UCSD-AML1 (cell line): ENCODE data around the gene FCHO2.
"Not testable (repeated sequence)": the region's sequence is repeated elsewhere in the genome, so short reads cannot be mapped to it uniquely, and the experiment has no call there.

ENCODE experiments used
- DNase-seq: peaks from one replicate; lab custom pipeline; 2025; ENCODE audit not compliant: unreplicated experiment; lab: John Stamatoyannopoulos, UW

The FCHO2 gene

GRCh38 chr5:72955768-72956323 is at the start of gene FCHO2:
TSS of gene FCHO2 (plus strand) at chr5:72956041. CDS start at chr5:72956097, 56 bp downstream.
- peak; percentile 97 for DNase-seq

DNA sequence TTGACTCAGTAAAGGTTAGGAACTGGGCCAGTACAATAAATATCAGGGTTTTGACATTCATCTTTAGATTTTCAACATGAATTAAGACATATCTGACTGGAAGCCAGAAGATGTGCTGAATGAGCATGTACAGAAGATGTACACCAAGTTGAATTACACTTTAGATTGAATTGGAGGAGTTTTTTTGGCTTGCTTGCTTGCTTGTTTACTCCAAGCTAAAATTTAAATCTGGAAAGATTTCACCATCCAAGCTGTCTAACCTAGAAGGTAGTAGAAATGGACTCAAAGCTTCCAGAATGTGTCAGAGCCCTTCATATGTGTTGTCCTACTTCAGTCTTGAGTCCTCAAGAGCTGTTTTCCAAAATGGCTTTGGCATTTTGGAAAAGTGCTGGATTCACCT is 49.0 kb upstream of the FCHO2 start:
- DNase-seq: no peak

- no peak for DNase-seq
Observed at GRCh38 chr5:72908664-72909063, 47.2 kb upstream of the FCHO2 start.

DNA sequence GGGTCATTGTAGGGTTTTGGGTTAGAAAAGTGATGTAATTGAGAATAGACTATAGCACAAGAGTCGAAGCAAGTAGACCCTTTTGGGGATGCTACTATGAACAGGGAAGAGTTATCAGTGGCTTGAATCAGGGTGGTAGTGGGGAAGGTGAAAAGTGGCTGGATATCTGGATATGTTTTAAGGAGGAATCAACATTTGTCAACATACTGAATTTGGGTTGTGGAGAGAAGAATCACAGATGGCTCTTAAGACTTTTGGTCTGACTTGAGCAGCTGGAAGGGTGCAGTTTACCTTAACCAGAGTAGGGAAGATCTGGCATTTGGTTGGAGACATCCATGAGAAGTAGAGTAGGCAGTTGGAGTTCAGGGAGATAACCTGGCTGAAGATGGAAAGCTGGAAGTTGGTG is 38.5 kb upstream of the FCHO2 start:
- DNase-seq: no peak

GRCh38 chr5:72920690-72921502 is 34.9 kb upstream of the FCHO2 start:
- DNase-seq: no peak

DNA sequence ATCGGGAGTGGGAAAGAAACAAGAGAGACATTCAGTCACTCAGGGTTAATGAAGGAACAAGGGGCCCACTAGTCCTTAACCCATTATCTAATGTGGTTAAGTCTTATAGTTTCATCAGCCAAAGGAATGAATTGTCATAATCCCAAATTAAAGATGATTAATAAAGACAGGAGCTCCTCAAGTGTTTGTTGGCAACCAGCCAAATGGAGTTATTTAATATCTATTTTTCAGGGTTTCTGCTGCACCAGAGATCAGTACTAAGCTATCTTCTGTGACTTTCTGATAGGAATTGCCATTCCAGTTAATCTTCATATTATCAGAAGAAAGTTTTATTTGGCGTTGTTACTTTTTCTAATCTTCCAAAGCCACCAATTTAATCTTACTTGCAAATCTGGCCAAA is 34.0 kb upstream of the FCHO2 start:
- no peak for DNase-seq

DNA sequence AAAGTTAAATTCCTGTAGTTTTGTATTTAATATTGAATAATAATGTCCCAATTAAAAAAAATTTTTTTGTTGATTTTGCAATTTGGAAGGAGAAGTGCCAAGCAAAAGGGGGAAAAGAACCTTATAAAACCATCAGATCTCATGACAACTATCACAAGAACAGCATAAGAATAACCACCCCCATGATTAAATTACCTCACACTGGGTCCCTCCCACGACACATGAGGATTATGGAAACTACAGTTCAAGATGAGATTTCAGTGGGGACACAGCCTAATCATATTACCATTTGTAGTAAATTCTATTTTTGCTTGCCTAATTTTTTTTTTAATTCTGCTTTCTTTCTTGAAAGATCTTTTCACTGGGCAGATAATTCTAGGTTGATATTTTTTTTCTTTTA is 33.4 kb upstream of the FCHO2 start:
- no peak for DNase-seq

GRCh38 chr5:72925336-72926010 is 30.4 kb upstream of the FCHO2 start:
- no peak for DNase-seq

GRCh38 chr5:72932686-72933085 is 23.2 kb upstream of the FCHO2 start:
- not testable (repeated sequence) for DNase-seq

DNA sequence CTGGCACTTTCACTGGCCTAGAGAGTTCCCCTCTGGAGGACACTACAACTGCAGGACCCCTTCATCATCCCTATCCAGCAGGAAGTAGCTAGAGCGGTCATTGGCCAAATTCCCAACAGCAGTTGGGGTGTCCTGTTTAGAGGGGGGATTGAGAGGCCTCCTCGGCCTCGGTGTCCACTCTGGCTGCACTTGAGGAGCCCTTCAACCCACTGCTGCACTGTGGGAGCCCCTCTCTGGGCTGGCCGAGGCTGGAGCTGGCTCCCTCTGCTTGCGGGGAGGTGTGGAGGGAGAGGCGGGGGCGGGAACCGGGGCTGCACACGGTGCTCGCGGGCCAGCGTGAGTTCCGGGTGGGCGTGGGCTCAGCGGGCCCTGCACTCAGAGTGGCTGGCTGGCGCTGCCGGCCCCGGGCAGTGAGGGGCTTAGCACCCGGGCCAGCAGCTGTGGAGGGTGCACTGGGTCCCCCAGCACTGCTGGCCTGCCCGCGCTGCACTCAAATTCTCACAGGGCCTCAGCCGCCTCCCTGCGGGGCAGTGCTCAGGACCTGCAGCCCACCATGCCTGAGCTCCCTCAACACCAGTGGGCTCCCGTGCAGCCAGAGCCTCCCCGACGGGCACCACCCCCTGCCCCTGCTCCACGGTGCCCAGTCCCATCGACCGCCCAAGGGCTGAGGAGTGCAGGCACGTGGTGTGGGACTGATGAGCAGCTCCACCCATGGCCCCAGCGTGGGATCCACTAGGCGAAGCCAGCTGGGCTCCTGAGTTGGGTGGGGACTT is 20.7 kb upstream of the FCHO2 start:
- not testable (repeated sequence) for DNase-seq

DNA sequence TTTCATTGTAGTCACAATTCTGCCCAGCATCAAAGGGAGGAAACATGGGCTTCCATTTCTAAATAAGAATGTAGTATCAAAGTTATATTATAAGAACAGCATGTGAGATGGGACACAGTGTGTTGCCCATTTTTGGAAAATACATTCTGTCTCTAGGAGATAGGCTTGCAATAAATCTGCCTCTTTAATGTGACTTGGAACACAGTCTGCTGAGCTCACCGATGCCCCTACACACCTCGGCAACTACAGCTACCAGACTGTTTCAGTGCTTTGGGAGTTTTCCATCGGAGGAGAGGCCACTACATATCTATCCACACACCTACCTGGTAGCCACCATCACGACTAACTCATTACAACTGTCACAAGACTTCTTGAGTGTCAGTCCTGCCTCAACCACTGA is 18.9 kb upstream of the FCHO2 start:
- no peak for DNase-seq

GRCh38 chr5:72937517-72938061 is 18.3 kb upstream of the FCHO2 start:
- peak; percentile 19 for DNase-seq

- no peak for DNase-seq
Observed at GRCh38 chr5:72938206-72938605, 17.6 kb upstream of the FCHO2 start.

DNA sequence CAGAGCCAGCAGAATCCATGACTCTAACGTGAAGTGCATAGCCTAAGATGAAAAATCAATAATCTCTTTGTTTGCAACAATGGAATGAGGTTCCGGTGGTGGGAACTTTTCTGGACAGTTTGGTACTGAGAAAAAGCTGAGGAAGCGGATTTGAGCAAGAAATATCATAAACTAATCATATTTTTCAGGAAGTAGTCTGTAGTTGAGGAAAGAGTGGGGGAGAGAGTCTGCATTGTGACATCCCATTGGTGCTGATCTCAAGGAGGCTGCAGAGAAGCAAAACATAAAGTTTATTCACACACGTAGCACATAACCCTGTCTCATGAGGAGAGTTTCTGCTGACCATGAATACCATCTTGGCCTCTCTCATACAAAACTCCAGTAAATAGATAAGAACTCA is 15.8 kb upstream of the FCHO2 start:
- DNase-seq: no peak

GRCh38 chr5:72943307-72943706 is 12.5 kb upstream of the FCHO2 start:
- no peak for DNase-seq

DNA sequence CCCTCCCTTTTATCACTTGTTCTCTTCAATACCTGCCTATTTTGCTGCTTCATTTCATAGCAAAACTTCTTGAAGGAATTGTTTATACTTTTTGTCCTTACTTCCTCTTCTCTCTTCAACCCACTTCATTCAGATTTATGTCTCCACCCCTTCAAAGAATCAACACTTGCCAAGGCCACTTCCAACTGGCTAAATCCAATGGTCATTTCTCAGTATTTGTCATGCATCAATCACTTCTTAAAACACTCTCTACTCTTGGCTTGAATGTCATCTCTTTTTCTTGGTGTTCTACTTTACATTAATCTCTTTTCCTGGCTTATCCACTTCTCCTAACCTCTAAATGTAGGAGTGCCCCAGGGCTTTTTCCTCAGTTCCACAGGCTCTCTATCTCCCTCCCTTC is 8.3 kb upstream of the FCHO2 start:
- no peak for DNase-seq

GRCh38 chr5:72949481-72949880 is 6.4 kb upstream of the FCHO2 start:
- DNase-seq: no peak

DNA sequence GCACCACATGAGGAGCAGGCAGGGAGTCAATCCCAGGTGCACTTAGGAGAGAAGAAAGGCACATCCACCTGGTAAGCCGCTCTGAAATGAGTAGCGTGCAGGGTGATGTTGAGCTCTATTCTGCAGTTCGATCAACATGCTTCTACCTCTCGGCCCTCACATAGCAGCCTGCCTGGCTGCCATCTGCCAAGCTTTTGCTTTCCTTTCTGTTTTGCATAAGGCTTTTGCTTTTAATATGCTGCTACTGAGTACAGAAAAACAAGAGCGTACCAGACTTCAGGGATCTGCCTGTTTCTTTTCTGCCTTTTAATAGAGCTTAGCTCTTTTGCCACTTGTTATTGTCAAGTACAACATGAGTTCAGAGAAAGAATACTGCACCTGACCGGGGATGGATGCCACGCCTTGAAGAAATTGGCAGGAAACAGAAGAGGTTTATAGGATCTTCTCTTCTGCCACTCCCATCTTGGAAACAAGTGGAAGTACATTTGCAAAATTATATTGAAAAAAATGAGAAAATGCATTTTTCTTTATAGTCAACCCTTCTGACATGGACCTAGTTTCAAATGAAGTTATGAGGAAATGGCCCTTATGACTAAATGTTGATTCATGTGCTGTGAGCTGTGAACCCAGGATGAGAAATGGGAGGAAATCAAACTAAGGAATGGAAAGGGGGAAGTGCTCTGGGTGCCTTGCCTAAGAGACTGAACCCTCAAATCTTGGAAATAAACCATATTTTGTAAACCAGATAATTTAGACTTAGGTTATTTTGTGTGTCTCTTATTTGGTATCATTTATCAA is 4.0 kb upstream of the FCHO2 start:
- DNase-seq: no peak

DNA sequence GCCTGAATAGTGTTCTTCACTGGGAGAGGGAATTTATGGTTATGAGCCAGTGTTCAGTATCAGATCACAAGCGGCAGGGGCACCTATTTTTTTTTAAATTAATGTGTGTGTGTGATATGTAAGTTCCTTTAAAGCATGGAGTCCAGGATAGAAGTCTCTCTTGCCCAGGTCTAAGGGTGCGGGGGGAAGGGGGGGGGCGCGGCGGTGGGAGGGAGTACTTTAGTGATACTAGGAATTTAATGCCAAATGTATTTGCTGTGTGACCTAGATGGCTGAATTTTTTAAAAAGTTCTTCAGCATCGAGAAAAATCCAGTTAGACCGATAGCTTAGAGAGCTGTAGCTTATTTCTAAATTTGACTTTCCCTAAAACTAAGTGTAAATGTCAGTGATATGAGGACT is 1.5 kb upstream of the FCHO2 start:
- no peak for DNase-seq

- DNase-seq: no peak
Observed at GRCh38 chr5:72955143-72955767, 586 bp upstream of the FCHO2 start.
